ENCODE measurements around the gene GRIK4. TPM values are rescaled to one million over a fixed set of nuclear protein-coding genes. Genes with fewer than 3 reads are reported as not detected.

Gene GRIK4
- total RNA-seq, 1 donor from 2014 or later, result 0.39 TPM

DNA sequence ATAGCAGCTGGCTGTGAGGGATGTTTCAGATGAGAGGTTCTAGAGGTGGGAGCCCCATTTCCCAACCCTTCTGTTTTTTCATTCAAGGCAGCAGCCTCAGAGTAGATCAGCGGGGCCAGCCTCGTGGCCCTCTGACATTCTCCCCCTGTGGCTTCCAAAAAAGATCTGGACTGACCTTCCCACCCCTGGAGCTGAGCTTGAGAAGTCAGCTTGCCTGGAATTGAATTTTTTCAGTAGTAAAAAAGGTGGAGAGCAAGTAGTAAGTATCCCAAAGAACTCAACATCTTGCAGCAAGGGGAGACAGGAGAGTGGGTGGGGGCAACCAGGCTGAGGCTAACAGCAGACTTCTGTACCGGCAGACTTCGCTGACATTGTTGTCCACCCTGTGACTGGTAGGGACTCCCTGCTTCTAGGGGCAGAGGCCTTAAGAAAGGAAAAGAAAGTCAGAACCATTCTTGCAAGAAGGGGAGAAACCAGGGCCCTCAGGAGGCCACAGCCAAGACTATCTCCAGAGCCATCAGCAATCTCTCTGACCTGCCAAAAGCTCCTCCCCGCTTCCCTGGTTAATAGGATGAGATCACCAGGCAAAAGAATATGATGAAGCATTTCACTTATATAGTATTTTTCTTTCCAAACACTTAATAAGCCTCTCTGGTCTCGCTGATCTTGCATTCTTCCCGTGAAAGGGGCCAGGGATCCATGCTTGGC is 2.0 kb upstream of the GRIK4 start:
- no peak for DNase-seq

DNA sequence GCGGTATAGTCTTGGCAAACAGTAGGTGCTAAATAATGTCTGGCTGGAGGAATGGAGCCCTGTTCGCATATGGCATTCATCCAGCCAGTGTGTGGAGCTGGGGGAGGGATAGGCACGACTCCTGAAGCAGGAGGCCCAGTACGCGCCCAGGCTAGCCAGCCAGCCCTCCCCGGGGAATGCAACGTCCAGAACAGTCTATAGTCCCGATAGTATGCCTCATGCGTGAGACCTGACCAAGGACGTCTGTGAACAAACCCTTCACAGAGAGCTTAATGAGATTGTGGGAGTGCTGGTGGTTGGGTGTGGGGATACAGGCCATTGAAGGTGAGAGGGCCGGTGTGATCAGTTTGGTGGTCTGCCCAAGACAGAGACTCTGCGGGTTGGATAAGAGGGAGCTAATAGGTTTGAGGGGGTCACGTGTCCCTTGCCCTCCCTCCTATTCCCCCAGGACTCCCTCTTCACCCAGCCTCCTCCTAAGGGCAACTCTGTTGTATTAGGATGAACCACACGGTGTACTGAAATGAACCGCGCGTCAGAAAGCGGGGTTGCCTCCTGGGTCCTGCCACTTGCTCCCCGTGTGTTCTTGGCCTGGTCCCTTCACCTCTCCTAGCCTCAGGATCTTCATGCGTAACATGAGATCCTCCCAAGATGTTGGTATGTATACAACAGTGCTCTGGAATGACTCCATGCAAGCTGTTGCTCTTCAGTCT is 987 bp upstream of the GRIK4 start:
- no peak for DNase-seq

DNA sequence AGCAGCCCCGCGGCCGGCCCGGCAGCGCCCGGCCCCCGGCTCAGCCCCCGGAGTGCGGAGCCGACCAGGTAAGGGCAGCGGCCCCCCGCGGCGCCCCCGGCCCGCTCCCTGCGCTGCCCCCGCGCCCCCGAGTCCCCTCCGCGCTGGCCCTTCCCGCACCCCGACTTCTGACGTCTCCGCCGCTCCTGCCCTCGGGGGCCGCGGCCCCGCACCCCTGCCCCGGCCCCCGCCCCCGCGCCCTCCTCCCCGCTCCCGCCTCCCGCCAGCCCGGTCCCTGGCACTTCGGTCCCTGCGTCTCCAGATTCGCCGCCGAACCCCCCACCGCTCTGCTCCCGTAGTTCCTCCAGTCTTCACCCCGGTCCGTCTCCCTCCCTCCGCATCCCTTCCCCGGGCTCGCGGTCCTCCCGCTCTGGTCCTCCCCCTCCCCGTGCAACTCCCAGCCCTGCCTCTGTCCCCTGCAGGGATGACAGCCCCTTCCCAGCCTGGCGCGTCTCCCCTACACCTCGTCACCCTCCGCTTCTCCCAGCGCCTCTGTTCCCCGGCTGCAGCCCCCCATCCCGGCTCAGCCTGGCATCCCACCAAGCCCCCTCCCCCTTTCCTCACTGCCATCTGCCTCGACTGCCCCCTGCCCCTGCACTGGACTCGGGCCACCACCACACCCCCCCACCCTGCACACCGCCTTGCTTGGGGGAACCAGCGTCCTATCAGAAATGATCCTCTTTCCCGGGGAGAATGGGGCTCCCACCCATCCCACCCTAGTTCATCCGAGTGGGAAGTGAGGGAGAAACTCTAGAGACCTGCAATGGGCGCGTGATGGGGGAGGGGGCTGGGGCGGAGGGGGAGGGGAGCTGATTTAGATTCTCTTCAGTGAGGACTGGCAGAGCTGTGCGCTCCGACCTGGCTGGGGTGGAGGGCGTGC is 531 bp downstream of the GRIK4 start:
- DNase-seq, result no peak

DNA sequence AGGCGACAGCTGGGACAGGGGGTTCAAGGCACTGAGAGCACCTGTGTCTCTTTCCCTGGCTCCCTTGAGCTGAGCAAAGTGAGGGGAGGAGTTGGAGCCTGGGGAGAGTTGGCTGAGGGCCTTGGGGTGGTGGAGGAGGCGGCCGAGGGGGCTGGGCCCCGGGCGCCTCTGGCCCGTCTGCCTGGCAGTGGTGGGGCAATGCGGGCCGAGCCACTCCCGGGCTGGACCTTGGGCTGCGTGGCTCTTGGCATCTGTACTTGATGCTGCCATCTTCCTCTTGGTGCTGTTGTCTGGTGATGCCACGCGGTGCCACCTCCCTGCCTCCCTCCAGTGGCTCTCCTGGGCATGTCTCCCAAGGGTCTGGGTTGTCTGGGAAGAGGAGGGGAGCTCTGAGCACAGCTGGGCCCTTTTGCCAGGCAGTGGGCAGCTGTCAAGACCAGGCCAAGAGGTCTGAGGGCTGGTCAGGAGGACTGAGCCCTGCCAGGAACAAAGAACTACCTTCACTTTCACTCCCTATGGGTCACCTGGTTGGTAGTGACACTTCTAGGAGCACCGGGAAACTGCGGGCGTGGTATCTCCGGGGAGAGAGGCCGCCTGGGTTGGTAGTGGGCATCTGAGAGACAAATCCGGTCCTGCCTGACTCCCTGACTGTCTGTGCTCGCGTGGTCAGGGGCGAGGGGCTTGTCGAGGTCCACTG is 1.3 kb downstream of the GRIK4 start:
- no peak for DNase-seq

DNA sequence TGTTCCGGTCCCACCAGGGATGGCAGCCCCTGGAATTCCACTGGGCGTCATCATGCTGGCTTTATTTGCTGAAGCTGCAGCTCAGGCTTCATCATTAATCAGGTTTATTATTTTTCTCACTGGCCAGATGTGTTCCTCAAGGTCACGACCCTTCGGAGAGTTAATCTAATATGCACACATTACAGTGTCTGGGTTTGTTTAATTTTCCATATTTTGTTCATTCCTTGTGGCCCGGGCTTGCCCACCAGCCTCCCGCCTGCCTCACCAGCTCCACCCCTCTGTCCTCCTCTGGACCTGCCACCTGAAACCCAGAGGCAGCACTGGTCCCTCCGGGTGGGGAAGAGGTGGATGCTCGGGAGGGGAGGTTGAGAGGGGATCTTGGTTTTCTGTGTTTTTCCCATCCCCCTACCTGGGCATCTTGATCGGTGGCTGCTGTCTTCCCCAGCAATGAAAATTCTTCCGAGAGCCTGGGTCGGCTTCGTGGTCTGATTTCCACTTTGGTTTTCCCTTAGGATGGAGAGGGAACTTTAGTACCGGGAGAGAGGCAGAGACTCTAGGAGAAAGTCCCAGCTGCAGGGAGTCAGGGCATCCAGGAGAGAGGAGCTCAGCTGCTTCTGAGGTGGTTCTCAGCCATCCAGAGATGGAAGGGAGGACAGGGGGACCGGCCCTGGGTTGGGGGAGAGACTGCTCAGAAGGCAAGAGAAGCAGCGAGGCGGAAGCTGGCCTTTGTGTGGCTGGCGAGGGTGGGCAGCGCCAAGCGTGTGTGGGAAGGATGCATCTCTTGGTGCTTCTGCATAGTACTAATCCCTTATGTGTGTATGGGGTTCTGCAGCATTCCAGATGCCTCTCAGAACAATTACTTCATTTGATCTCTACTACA is 2.1 kb downstream of the GRIK4 start:
- DNase-seq, result no peak

DNA sequence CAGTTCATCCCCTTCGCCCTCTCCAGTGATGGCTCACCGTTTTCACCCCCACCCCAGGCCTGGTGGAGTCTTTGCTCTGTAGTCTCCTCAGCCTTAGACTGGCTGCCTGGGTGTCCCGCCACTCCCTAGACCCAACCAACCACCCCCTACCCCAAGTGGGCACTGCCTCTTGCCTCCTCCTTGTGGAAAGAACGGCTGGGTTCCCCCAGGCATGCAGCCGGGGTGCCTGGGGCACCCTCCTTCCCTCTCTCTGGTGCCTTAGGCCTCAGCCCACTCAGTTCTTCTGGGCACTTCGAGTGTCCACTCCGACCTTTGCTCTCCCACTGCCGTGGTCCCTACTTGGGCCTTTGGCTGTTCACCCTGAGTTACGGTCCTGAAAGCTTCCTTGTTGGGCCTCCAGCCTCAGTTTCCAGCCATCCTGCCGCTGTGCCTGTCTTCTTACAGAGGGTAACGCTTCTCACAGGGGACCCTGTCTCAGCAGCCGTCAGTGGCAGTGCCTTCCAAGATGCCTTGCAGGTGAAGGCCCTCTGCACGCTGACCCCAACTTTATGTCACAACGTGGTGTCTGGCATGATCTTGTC is 3.1 kb downstream of the GRIK4 start:
- DNase-seq, result no peak

DNA sequence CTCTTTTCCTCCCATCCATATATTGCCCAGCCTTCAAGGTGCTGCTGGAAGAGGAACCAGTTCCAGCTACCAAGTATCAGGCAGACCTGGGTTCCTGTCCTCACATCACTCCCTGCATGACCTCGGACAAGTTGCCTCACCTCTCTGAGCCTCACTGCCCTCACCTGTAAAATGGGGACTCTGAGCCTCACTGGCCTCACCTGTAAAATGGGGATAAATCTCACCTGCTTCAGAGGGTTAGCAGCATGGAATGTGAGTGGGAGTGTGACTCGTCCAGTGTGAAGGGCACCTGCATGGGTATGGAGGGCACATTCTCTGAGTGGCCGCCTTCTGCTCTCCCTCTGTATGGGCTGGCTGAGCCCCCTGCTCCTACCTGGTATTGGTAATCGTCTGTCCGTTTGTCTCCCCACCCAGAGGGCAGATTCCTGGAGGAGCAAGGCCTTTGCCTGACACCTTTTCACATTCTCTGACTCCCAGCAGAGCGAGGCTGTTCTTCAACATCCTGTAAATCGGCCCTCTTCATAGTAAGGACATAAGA is 3.7 kb downstream of the GRIK4 start:
- no peak for DNase-seq

DNA sequence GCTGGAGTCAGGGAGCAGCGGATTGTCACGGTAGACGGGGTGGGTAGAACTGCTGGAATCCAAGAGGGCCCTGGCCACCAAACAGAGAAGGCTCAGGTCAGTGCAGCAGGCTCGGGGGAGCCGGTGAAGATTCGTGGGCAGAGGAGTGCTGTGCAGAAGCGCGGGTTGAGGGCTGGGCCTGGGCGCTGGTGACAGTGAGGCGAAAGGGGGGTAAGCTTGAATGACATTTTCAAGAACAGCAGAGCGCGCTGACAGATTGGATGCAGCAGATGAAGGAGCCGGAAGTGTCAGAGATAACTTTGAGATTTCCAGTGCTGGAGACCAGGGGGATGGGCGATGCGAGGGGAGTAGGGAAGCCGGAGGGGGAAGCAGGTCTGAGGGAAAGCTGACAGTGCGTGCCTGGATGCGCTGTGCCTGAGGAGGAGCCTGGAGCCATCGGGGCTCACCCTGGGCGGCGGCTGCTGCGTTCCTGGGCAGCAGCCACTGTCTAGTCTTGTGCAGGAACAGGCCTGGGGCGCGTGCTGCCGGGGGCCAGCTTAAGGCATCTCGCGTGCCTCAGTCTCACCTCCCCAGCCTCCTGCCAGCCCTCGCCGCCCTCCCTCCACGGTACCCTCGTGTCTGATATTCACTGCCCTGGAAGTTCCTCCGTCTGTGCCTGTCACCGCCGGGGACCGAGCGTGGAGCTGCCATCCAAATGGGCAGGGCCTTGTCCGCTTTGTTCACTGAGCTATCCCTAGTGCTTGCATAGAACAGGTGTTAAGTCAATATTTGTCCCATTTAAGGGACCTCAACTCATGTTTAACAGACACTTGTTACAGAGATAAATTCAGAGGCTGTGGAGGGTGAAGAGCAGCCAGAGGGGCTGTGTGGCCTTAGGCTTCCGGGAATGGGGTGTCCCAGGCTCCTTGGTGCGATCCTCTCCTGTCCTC is 5.2 kb downstream of the GRIK4 start:
- no peak for DNase-seq

DNA sequence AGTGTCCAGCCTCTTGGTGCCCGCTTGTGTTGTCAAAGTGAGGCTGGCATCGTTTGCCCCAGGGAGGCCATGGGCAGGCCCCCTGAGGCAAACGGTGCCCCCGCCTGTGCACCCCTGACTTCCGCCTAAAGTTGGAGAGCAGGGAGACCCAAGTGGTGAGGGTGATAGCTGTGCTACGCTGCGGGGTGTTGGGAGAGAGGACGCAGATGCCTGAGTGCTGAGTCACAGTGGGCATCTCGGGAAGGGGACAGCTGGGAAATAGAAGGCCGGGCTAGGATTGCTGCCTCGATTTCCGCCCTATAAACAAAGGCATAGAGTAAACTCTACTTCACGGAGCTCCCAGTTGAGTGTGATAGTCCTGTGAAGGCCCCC is 5.8 kb downstream of the GRIK4 start:
- no peak for DNase-seq

DNA sequence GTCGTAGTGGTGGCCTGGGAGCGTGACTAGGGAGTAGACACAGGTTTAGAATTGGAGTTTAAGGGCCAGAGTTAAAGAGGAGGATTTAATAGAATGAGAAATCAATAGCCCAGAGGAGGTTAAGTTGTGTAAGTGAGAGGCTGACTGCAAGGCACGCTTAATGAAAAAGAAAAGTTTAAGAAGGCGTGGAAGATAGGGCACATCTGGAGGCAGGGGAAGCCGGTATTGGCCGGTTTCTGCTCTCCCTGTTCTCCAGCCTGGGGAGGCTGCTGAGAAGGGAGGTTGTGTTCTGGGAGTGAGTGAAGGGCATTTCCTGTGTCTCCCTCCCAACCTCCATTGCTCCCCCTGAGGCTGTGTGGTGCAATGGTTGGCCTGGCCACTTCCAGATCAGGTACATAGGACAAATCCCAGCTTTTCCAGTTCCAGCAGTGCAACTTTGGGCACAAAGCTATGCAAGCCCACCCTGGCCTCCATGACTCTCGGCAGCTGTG is 6.3 kb downstream of the GRIK4 start:
- DNase-seq, result peak; percentile 7

DNA sequence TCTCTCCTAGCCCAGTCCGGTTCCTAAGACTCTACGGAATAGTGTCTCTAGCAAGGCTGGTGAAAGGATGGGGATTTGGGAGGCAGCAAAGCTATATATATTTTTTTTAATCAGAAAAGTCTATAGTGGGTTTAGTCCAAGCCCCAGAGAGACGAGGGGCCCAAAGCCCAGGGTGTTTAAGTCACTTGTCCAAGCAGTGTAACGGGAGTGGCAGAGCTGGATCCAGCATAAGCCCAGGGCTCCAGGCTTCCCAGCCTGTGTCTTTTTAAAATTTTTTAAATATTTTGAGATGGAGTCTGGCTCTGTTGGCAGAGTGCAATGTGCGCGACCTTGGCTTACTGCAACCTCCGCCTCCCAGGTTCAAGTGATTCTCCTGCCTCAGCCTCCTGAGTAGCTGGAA is 6.8 kb downstream of the GRIK4 start:
- no peak for DNase-seq

DNA sequence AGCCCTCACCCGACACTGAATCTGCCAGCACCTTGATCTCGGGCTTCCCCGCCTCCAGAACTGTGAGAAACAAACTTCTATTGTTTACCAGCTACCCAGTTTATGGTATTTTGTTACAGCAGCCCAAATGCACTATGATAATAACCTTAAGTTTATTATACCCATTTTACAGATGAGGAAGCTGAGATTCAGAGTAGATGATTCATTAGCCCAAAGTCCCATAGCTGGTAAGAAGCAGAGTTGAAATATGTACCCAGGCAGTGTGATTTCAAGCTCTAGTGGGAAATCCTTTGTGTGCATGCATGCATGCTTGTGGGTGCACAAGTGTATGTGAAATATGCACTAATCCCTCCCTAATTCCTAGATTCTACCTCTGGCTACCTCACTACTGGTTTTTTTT is 7.9 kb downstream of the GRIK4 start:
- DNase-seq, result no peak

DNA sequence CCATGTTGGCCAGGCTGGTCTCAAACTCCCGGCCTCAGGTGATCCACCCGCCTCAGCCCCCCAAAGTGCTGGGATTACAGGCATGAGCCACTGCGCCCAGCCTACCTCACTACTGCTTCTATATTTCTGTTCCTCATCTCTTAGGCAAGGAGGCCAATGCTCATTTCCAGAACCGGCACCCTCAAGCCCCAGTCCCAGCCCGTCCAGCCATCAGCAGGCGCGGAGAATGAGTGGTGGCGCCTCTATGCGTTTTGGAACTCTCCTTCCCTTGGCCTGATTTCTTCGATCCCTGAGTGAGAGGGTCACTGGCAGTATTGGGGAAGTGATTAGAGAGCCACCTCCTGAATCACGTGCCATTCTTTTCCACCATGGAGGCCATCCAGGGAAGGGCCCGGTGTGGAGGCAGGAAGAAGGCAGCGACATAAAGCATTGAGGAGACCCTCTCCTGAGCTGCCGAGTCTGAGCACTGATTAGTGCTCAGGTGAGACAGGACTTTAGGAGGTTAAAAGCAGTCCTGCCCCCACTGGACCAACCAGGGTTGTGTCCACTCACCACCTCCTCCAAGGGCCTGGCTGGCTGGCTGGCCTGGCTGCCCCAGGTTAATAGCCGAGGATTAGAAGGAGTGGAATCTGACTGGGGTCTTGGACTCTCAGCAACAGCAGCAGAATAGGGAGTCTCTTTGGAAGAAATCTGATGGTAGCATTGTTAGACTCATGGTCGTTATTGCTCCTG is 8.7 kb downstream of the GRIK4 start:
- DNase-seq, result no peak

DNA sequence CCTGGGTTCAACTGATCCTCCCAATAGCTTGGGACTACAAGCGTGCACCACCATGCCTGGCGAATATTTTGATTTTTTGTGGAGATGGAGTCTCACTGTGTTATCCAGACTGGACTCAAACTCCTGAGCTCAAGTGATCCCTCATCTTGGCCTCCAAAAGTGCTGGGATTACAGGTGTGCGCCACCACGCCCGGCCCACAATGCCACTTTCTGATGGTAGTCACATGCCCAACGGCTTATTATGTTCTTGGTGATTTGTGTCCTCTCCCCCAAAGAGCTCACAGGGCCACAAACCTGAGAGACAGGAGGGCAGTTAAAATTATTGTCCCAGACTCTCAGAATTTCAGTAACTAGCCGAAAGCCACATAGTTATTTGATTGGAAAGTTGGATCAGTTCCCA is 9.6 kb downstream of the GRIK4 start:
- no peak for DNase-seq

DNA sequence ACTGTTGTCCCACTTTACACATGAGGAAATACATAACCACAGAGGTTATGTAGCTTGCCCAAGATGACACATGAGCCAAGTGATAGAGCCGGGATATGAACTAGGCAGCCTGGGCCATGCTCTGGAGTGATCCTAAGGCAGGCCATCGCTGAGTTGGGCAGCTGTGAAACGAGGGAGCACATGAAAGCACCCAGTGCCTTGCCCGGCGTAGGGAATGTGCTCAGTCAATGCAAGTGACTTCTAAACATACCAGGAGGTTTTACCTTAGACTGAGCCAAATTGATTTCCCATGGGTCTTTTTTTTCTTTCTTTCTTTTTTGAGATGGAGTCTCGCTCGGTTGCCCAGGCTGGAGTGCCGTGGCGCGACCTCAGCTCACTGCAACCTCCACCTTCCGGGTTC is 10.5 kb downstream of the GRIK4 start:
- no peak for DNase-seq

DNA sequence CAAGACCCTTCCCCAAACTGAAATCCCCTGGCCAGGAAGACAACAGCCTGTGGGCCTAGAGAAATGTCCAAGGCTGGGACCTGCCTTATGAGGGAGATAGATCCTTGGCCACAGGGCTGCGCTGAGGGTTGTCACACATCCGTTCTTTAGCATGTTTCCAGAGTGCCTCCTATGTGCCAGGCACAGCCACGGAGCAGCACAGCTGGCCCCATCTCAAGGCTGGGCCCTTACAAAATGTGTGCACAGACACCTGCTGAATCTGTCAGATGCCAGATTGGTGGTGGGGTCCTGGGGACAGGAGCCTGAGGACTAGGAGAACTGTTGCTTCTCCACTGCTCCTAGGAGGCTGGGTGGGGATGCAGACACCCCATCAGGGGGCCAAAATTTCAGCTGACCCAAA is 11.2 kb downstream of the GRIK4 start:
- no peak for DNase-seq

DNA sequence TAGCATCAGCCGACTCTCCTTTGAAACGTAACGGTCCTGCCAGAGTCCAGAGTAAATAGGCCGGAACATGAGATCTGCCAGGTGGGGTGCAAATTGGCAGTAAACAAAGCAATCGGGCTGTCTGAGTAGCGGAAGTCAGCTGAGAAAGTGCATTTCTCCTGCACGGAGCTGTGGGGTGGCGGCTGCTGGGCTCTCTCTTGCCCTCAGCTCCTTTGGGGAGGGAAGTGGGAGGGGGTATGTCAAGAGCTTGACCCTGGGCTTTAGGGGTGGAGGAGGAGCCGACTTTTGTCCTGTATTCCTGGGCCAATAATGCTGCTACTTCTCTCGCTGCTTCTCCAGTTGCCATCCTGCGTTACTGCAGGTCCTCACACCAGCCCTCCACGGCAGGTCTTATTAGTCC is 11.6 kb downstream of the GRIK4 start:
- no peak for DNase-seq

DNA sequence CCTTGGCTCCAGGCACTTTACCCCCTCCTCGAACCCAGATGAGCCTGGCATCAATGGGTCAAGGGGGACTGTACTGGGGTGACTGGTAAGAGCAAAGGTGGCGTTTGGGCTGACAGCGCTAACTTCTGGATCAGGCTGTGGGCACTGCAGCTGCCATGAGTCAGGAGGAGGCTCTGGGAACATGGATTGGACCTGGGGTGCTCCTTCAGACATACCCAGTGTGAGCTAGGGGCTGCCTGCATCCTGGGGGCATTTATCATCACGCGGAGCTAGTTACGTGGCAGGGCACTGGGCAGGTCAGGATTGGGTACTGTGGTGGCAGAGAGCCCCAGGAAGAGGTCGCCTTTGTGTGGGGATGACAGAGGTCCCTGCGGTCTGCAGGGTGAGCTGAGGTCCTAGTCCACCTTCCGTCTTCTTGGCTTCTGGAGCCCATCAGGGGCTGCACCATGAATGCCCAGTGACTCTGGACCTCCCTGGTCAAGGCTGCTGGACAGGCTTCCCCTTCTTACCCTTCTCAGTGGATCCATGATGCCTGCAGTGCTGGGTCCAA is 13.1 kb downstream of the GRIK4 start:
- DNase-seq, result no peak
